ENCODE measurements around the gene SMAD3. TPM values are rescaled to one million over a fixed set of nuclear protein-coding genes. Genes with fewer than 3 reads are reported as not detected.

SMAD3 gene
- total and polyA plus RNA-seq, 3 experiments from 2014 or later: 30.2 to 34.2 (median 31.7) TPM

DNA sequence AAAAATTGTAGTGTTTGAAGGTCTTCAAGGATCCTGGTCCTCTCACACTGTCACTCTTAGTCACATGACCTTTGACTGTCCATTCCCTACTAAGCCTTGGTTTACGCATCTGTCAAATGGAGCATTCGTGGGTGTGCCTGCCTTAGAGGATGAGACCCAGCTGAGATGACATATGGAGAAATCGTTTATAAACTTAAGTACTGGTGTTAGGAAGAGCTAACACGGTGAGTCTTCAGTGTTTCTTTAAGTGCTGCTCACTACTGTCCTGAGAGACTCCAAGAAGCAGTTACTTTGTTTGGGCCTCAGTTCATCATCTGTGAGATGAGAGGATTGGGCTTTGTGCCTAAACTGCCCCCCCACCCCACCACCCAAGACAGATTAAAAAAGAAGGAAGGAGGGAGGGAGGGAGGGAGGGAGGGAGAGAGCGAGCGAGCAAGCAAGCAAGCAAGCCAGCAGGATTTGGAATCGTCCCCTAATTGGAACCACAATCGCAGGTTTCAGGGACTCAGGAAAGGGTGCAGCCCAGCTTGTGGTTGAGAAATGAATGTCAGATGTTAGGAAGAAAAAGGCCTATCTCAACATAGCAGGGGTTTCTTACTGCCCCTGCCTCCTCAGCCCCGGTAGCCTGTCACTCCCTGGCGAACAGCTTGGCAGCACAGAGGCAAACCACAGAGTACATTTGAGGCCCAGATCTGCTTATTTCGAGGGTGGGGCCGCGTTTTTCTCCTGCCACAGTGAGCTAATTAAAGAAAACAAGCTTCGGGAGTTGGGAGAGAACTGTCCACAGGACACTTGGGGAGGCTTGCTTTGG, 32.7 kb downstream of the SMAD3 start:
- no peaks in the 10 kb centered on the region for H3K9me3 ChIP-seq (ENCODE audit: low read length)
- H3K36me3 Mint-ChIP-seq: peaks cover 0 to 55% (median 13%) of the 10 kb centered on the region in 3 donors

DNA sequence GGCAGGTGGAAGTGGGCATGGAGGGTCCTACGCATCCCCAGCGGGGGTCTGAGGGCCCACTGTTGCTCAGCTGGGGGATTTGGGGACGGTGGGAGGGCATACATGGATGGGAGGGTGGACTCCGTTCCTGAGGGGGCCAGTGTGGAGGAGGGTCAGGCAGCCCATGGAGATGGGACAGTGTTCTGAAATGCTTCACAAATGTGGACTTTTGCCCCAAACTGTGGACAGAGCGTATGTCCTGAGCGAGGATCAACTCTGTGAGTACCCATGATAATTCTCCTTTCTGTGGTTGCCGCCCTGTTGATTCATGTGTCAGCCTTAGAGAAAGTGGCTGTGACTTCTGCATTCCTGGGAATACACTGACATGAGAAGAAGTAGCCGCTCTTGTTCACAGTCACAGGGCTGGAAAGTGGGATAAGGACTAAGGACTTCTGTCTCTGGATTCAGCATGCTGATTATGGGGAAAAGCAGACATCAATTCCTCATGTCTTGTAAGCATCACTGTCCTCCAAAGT, 33.4 kb downstream of the SMAD3 start:
- no peaks in the 10 kb centered on the region for H3K9me3 ChIP-seq (ENCODE audit: low read length)
- no peaks in the 10 kb centered on the region for H3K36me3 ChIP-seq (ENCODE audit: insufficient read depth, low read length)
- Mint-ChIP-seq H3K4me3 (peak overlapping the region; percentile 72 to 95 (median 84)), H3K9me3 (no peaks in the 10 kb centered on the region), H3K27ac (peak overlapping the region in 7 of 8 donors; percentile 89 to 100 (median 97)), H3K4me1 (peaks cover 55 to 59% (median 59%) of the 10 kb centered on the region in 3 donors), H3K27me3 (no peaks in the 10 kb centered on the region), H3K36me3 (peaks cover 0 to 51% (median 13%) of the 10 kb centered on the region in 3 donors)
- ChIA-PET POLR2A (interaction anchor here (0.6 to 1.4 kb wide), 3 partner anchors 13 to 714 kb away, joined by 3 read pairs; no protein-coding TSS in a partner anchor), CTCF (interaction anchor here (0.8 to 1.6 kb wide), 4 partner anchors 20 to 33 kb away, joined by 3 to 5 read pairs (median 4); partner anchors contain the start of gene SMAD3)
- H3K4me3 ChIP-seq (ENCODE audit: low read length): peak overlapping the region; percentile 51
- no peak for DNase-seq
- H3K27me3 ChIP-seq (ENCODE audit: insufficient read depth, low read length, poor library complexity, severe bottlenecking): no peaks in the 10 kb centered on the region
- peak overlapping the region; percentile 60 for H3K27ac ChIP-seq (ENCODE audit: low read depth, low read length)
- peaks cover 91% of the 10 kb centered on the region for H3K4me1 ChIP-seq (ENCODE audit: insufficient read depth, low read length)

More for the DNA sequence above, 32.7 kb downstream of the SMAD3 start:
- Histone ChIP-seq H3K27me3 (ENCODE audit: insufficient read depth, low read length, poor library complexity, severe bottlenecking) (no peaks in the 10 kb centered on the region), H3K36me3 (ENCODE audit: insufficient read depth, low read length) (no peaks in the 10 kb centered on the region), H3K4me1 (ENCODE audit: insufficient read depth, low read length) (peaks cover 91% of the 10 kb centered on the region), H3K27ac (ENCODE audit: low read depth, low read length) (peak overlapping the region; percentile 60), H3K4me3 (ENCODE audit: low read length) (peak overlapping the region; percentile 51)
- CTCF ChIA-PET: interaction anchor here (0.8 to 1.6 kb wide), 4 partner anchors 21 to 32 kb away, joined by 3 to 5 read pairs (median 4); partner anchors contain the start of gene SMAD3
- H3K9me3 Mint-ChIP-seq: no peaks in the 10 kb centered on the region
- POLR2A ChIA-PET: interaction anchor here (0.6 to 1.4 kb wide), 4 partner anchors 13 to 713 kb away, joined by 3 read pairs; no protein-coding TSS in a partner anchor
- H3K4me3 Mint-ChIP-seq: peak overlapping the region; percentile 72 to 95 (median 84)
- DNase-seq: peak in 1 of 5 donors; percentile 60
- peak overlapping the region in 7 of 8 donors; percentile 89 to 100 (median 97) for H3K27ac Mint-ChIP-seq
- no peaks in the 10 kb centered on the region for H3K27me3 Mint-ChIP-seq
- peaks cover 62 to 66% (median 62%) of the 10 kb centered on the region in 3 donors for H3K4me1 Mint-ChIP-seq

DNA sequence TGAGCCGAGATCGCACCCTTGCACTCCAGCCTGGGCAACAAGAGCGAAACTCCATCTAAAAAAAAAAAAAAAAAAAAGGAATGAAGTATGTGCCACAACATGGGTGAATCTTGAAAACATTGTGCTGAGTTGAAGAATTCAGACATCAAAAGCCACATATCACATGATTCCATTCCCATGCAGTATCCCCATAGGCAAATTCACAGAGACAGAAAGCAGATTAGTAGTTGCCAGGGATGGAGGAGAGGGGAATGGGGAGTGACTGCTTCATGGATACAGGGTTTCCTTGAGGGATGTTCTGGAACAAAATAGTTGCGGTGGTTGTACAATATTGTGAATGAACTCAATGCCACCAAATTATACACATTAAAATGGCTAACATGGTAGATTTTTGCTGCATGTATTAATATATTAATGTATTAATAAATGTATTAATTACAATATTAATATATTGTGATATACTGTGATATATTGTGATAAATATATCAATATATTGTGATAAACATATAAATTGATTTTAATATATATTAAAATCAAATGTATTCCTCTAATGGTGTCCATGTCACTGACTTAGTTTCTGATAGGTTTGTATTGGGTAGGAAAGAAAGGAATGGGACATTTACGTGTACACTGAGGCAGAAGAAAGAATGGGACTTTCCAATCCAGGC, 34.9 kb downstream of the SMAD3 start:
- POLR2A ChIA-PET: interaction anchor here (0.6 to 2.9 kb wide), 6 partner anchors 9 to 34 kb away, joined by 3 to 25 read pairs (median 8); no protein-coding TSS in a partner anchor
- no peaks in the 10 kb centered on the region for H3K9me3 Mint-ChIP-seq

DNA sequence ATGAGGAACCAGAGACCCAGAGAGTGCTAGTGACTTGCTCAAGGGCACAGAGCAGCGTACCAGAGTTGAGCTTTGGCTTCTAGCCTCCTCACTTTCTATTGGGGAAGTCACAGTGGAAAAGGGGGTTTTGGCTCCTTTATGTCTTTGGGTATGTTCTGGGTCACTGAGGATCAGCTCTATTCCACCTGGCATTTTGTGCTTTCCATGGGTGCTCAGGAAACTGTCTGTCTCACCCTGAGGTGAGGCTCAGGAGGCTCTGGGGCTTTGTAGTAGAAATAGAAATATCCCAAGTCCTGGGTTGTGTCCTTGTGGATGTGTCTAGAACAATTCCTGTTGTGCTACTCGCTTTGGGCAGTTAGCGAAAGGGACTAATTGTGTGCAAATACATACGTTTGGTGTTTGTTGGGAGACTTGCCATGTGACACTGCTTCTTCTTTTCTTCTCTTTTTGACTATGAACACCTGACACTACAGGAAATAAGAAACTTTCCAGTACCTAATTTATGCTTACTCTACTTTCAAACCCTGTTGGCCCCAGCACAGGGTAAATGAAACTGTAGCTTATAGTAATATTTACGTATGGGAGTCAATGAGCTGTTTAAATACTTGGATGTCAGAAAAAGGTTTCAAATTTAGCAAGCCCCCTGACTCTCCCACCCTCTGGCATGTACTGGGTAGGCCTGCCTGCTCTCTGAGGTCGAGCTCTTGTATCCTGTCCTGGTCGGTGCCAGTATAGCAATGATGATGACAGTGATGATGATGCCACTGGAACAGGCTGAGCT, 35.6 kb downstream of the SMAD3 start:
- H3K36me3 ChIP-seq (ENCODE audit: insufficient read depth, low read length): no peaks in the 10 kb centered on the region
- Mint-ChIP-seq H3K9me3 (no peaks in the 10 kb centered on the region), H3K27ac (no peak overlapping the region), H3K4me3 (no peak overlapping the region), H3K36me3 (peaks cover 0 to 42% (median 11%) of the 10 kb centered on the region in 3 donors), H3K27me3 (no peaks in the 10 kb centered on the region), H3K4me1 (peaks cover 37 to 65% (median 38%) of the 10 kb centered on the region in 3 donors)
- DNase-seq: no peak
- ChIA-PET CTCF (interaction anchor here (0.9 to 5.3 kb wide), 12 partner anchors 11 to 155 kb away, joined by 3 to 33 read pairs (median 4); partner anchors contain the start of gene SMAD3), POLR2A (interaction anchor here (0.6 to 2.9 kb wide), 12 partner anchors 10 to 35 kb away, joined by 3 to 25 read pairs (median 4); partner anchors contain the start of gene SMAD3)
- peaks cover 94% of the 10 kb centered on the region for H3K4me1 ChIP-seq (ENCODE audit: insufficient read depth, low read length)
- H3K4me3 ChIP-seq (ENCODE audit: low read length): peak overlapping the region; percentile 37
- no peaks in the 10 kb centered on the region for H3K27me3 ChIP-seq (ENCODE audit: insufficient read depth, low read length, poor library complexity, severe bottlenecking)
- peak overlapping the region; percentile 47 for H3K27ac ChIP-seq (ENCODE audit: low read depth, low read length)
- no peaks in the 10 kb centered on the region for H3K9me3 ChIP-seq (ENCODE audit: low read length)

More for the DNA sequence above, 34.9 kb downstream of the SMAD3 start:
- DNase-seq: no peak
- peak overlapping the region in 6 of 8 donors; percentile 58 to 99 (median 96) for H3K27ac Mint-ChIP-seq
- Histone ChIP-seq H3K4me1 (ENCODE audit: insufficient read depth, low read length) (peaks cover 93% of the 10 kb centered on the region), H3K36me3 (ENCODE audit: insufficient read depth, low read length) (no peaks in the 10 kb centered on the region), H3K9me3 (ENCODE audit: low read length) (no peaks in the 10 kb centered on the region), H3K27ac (ENCODE audit: low read depth, low read length) (no peak overlapping the region), H3K27me3 (ENCODE audit: insufficient read depth, low read length, poor library complexity, severe bottlenecking) (no peaks in the 10 kb centered on the region), H3K4me3 (ENCODE audit: low read length) (no peak overlapping the region)
- peak overlapping the region in 6 of 7 donors; percentile 57 to 95 (median 78) for H3K4me3 Mint-ChIP-seq
- peaks cover 0 to 42% (median 14%) of the 10 kb centered on the region in 3 donors for H3K36me3 Mint-ChIP-seq
- H3K27me3 Mint-ChIP-seq: no peaks in the 10 kb centered on the region
- peaks cover 44 to 65% (median 45%) of the 10 kb centered on the region in 3 donors for H3K4me1 Mint-ChIP-seq
- CTCF ChIA-PET: interaction anchor here (0.7 to 5.3 kb wide), 4 partner anchors 20 to 154 kb away, joined by 3 to 29 read pairs (median 6); no protein-coding TSS in a partner anchor

DNA sequence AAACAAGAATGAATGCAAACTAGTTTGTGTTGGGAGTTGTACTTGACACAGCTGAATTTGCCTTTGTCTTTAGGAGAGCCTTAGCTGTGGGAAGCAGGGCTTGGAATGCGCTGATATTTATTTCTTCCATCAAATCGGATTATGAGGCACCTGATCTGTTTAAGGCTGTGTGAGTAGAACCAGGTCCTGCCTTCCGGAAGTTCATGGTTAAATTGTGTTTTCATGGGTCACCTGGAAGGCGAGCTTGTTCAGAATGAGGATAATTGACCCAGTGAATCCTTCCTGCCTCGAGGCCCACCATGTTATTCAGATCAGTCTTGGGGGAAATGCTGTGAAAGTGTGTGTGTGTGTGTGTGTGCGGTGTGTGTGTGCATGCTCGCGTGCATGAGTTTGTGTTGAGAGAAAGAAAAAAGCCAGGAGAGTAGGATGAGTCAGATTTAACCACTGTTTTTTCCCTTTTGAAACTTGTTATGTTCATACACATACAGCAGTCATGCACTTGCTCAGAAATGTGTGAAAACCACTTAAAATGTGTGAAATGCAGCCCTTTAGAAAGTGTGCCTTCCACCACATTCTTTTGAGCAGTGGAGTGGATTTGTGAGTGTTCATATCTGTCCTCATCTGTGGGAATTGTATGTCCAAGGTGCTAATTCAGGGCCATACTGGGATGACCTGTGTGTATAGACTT, 36.7 kb downstream of the SMAD3 start:
- peak overlapping the region; percentile 37 for H3K4me3 ChIP-seq (ENCODE audit: low read length)
- peaks cover 98% of the 10 kb centered on the region for H3K4me1 ChIP-seq (ENCODE audit: insufficient read depth, low read length)
- no peaks in the 10 kb centered on the region for H3K9me3 Mint-ChIP-seq
- H3K27ac Mint-ChIP-seq: no peak overlapping the region
- ChIA-PET POLR2A (interaction anchor here (0.6 to 2.9 kb wide), 13 partner anchors 11 to 68 kb away, joined by 3 to 25 read pairs (median 5); partner anchors contain the start of gene SMAD3), CTCF (interaction anchor here (0.9 to 5.3 kb wide), 14 partner anchors 10 to 156 kb away, joined by 3 to 33 read pairs (median 4); partner anchors contain the start of gene SMAD3)
- H3K4me1 Mint-ChIP-seq: peaks cover 27 to 65% (median 27%) of the 10 kb centered on the region in 3 donors
- no peak overlapping the region for H3K4me3 Mint-ChIP-seq
- no peaks in the 10 kb centered on the region for H3K36me3 ChIP-seq (ENCODE audit: insufficient read depth, low read length)
- no peaks in the 10 kb centered on the region for H3K9me3 ChIP-seq (ENCODE audit: low read length)
- H3K27ac ChIP-seq (ENCODE audit: low read depth, low read length): peak overlapping the region; percentile 47
- peak in 3 of 5 donors; percentile 20 to 83 (median 72) for DNase-seq
- peaks cover 0 to 40% (median 12%) of the 10 kb centered on the region in 3 donors for H3K36me3 Mint-ChIP-seq
- H3K27me3 Mint-ChIP-seq: no peaks in the 10 kb centered on the region
- no peaks in the 10 kb centered on the region for H3K27me3 ChIP-seq (ENCODE audit: insufficient read depth, low read length, poor library complexity, severe bottlenecking)

DNA sequence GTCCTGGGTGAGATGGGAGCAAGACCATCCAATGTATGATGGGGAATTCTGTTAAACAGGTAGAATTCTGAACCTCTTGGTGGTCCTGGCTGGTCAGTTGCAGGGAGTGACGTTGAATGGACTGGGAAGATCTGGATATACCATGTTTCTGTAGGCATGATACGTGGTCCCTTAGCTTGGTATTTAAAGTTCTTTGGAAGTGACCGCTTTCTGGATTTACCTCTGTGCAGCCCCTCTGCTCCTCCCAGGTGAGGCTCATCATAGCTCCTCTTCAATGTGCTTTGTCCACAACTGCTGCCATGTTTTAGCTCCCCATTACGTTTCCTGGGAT, 37.2 kb downstream of the SMAD3 start:
- Mint-ChIP-seq H3K27ac (no peak overlapping the region), H3K27me3 (no peaks in the 10 kb centered on the region), H3K4me3 (no peak overlapping the region), H3K36me3 (peaks cover 0 to 37% (median 12%) of the 10 kb centered on the region in 3 donors), H3K4me1 (peaks cover 22 to 65% (median 22%) of the 10 kb centered on the region in 3 donors), H3K9me3 (no peaks in the 10 kb centered on the region)
- H3K4me3 ChIP-seq (ENCODE audit: low read length): peak overlapping the region; percentile 25
- ChIA-PET CTCF (interaction anchor here (0.8 to 5.3 kb wide), 8 partner anchors 11 to 156 kb away, joined by 3 to 33 read pairs (median 4); partner anchors contain the start of gene SMAD3), POLR2A (interaction anchor here (0.9 to 2.9 kb wide), 7 partner anchors 12 to 419 kb away, joined by 3 to 25 read pairs (median 4); partner anchors contain the start of genes C15orf61 and SMAD3)
- H3K27ac ChIP-seq (ENCODE audit: low read depth, low read length): no peak overlapping the region
- H3K9me3 ChIP-seq (ENCODE audit: low read length): no peaks in the 10 kb centered on the region
- H3K36me3 ChIP-seq (ENCODE audit: insufficient read depth, low read length): no peaks in the 10 kb centered on the region
- H3K4me1 ChIP-seq (ENCODE audit: insufficient read depth, low read length): peaks cover 98% of the 10 kb centered on the region
- no peak for DNase-seq
- no peaks in the 10 kb centered on the region for H3K27me3 ChIP-seq (ENCODE audit: insufficient read depth, low read length, poor library complexity, severe bottlenecking)
